T-helper 9 cell (primary cell): ENCODE data around the gene GNAZ.

ENCODE experiments used
- DNase-seq: peaks from one replicate; pipeline ENCODE4 v3.0.0-alpha.2; 2020

The GNAZ gene

DNA sequence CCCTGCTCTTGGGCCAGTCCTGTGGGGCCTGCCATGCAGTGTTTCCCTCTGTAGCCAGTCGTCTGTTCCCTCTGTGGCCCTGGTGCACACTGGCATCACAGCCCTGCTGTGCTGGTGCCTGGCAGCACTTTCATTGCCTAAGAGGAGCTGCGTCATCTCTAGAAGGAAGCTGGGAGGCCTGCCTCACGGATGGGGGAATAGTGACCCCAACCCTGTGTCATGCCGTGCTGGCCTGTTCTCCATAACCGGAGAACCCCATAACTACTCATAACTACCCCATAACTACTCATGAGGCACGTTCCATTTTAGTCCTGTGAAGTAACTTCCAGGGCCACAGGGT, 88.9 kb downstream of the GNAZ start:
- DNase-seq, result no peak

DNA sequence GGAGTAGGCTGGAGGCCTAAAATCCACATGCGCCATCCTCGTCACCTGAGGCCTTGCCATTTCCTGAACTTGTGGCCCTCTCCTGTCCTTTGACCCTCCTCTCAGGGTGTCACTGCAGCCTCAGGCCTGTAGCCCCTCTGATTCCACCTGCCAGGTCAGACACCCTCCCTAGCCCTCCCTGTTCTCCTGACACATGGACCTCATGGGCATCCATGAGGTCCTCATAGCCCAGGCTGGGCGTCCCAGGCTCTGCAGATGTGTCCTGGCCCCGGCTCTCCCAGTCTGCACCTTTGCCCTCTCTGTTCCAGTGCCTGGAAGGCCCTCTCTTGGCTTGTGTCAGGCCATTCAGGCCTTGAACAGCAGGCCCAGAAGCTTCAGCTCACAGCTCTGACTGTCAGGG, 90.7 kb downstream of the GNAZ start:
- DNase-seq, result no peak

DNA sequence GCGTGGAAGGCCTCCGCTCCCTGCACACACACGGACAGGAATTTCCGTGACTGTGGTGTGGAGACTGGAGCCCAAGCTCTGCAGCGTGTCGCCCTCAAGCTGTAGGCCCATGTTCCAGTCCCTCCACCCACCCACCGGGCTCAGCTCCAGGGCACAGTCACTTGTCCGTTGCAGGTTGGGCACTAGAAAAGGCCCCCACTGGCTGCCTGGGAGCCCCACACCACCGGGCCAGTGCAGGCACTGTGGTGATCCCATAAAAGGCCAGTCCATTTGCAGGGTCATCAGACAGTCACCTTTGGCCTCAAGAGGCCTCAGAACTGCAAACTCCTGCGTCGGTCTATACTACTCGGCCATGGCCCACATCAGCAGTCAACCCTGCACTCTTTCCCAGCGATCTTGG, 91.3 kb downstream of the GNAZ start:
- no peak for DNase-seq

DNA sequence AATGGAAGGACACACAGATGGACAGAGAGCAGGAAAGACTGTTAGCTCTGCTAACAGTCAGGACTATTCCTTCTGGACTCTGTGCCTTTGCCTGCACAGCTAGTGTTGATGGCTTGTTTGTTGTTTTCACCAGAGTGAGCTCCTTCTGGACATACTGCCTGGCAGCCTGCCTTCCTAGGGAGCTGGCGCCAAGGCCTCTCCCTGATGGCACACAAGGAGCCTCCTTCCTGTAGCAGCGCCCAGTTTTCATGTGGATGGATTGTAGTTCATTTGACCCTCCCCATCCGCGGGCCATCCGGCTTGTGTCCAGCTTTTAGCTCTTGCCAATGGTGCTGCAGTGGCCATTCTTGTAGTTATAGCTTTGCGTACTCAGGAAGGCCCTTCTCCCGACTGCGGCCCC, 93.3 kb downstream of the GNAZ start:
- no peak for DNase-seq

DNA sequence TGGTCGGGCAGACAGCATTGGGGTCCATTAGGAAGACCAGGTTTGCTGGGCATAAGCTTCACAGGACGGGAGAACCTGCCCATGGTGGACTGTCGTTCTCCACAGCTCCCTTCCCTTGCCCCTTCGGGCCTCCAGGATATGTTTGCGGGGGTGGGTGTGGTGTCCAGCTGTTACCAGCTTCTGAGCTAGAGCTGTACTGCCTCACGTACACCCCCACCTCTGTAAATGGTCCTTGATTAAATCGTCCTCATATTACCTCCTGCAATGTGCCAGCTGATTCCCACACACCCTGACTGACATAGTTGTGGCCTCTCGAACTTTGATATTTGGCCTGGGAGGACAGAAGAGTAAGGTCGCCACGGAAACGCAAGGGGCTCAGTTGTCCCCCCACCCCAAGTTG, 93.8 kb downstream of the GNAZ start:
- no peak for DNase-seq

DNA sequence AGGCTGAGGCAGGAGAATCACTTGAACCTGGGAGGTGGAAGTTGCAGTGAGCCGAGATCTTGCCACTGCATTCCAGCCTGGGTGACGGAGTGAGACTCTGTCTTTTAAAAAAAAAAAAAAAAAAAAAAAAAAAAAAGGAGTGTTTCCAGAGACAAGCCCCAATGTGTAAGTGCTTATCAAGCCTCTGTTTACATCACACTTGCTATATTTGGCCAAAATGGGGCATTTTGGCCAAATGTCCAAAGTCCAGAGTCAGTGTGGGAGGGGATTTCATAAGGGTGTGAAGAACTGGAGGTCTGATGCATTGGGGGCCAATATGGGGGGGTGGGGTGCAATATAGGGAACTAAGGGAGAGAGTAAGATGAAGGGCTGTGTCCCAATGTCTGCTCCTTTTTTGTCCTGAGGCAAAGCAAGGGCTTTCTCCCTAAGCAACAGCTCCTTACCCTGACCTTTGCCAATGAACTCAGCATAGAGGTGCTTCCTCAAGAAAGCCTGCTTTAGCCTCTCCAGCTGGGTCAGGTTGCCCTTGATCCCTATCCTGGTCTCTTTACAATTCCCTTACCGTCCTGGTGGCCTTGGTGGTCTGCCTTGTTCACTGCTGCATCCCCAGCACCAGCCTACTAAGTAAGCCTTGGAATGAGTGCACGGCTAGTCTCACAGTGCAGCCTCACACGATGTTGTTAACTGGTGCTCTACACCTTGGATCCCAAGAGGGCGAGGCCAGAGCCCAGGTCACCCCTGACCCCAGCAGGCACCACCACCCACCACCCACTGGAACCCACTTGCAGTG, 95.9 kb downstream of the GNAZ start:
- DNase-seq, result no peak

DNA sequence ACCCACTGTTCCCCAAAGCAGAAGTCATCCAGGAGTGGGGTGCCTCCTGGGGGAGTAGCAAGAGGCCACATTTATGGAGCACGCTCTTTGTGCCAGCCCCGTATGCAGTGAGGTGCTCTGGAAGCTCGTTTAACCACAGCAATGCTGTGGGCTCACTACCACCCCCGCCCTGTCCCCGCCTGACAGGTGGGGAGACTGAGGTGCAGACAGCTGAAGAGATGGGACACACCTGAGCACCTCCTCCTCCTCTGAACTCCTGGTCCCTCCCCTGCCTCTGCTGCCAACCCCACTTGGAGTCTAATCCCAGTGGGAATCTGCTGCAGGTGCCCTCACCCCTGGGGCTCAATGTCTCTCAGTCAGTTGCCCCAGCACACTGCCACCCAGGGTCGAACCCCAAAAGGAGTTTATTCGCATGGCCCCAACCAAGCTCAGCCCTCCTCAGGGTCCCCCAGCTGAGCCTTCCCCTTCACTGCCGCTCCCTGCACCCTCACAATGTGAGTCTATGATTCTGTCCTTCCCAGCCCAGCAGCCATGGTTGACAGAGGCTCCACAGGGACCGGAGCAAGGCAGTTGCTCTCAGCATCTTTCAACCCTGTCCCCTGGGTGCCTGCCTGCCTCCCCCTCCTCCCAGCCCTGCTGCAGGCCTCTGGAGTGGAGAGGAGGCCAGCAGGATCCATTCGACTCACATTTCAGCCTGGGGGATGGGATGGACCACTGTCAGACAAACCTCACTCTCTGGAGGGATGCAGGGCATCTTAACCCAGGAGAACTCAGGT, 96.7 kb downstream of the GNAZ start:
- no peak for DNase-seq

DNA sequence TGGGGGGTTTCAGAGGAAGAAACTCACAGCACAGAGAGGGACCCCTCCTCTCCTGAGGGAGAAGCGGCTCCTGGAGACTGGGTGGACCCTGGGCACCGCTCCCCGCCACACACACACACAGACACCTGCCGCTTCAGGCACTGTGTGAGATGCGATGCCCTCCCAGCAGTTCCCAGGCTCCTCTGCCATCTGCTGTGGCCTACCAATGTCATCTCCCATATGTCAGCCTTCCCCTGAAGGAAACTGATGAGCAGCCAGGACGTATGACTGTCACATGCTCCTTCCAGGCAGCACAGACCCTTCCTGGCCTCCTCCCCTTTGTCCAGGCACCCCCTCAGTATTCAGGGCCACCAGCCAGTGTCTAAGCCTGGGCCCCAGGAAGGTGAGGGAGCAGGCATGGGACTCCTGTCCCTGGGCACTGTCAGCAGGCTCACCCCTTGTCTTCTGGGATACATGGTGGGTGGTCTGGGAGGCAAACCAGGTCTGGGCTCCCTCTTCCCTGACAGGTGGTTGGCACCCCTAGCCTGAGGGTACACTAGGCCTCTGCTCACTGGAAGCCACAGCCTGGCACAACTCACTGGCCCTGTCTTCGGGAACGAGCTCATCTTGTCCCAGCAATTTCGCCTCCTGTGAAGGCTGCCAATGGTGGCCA, 98.2 kb downstream of the GNAZ start:
- DNase-seq, result no peak

DNA sequence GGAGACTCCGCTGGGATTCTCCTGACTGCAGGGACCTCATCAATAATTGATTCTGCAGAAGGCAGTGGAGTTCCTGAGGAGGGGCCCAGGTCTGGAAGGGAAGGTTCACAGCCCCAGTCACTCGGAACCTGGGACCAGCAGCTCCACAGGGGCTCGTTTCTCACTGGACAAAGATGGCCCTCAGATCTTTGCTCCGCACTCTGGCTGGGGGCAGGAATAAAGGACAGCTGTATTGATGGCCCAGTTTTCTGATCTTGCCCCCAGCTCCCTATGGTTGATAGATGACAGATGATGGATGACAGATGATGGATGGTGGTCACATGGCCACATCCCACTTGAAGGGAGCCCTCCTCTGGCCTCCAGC, 98.7 kb downstream of the GNAZ start:
- no peak for DNase-seq
